GF-D8 (cell line): ENCODE results near the gene KRABD2.
A peak's percentile ranks its signal among the peaks of the same experiment; 100 is the strongest.
"Not testable (repeated sequence)": the region's sequence is repeated elsewhere in the genome, so short reads cannot be mapped to it uniquely, and the experiment has no call there.

Experiments used
- DNase-seq: peaks from one replicate; lab custom pipeline; 2025; lab: John Stamatoyannopoulos, UW

Gene KRABD2

GRCh38 chr17:8376271-8377067 is at the start of gene KRABD2:
Gene KRABD2, minus strand, starts transcription at chr17:8376704.
- no peak for DNase-seq

GRCh38 chr17:8421571-8421970 is 45.1 kb upstream of the KRABD2 start:
- no peak for DNase-seq

GRCh38 chr17:8420041-8420934 is 43.8 kb upstream of the KRABD2 start:
- no peak for DNase-seq

GRCh38 chr17:8419305-8419704 is 42.8 kb upstream of the KRABD2 start:
- DNase-seq = no peak

- DNase-seq = no peak
These were observed 42.0 kb upstream of the KRABD2 start for GRCh38 chr17:8418471-8418870.

- DNase-seq = no peak
These were observed 41.3 kb upstream of the KRABD2 start for GRCh38 chr17:8417806-8418205.

- no peak for DNase-seq
These were observed 37.4 kb upstream of the KRABD2 start for GRCh38 chr17:8413938-8414337.

GRCh38 chr17:8413328-8413727 is 36.8 kb upstream of the KRABD2 start:
- DNase-seq = no peak

GRCh38 chr17:8412089-8412488 is 35.6 kb upstream of the KRABD2 start:
- no peak for DNase-seq

- no peak for DNase-seq
These were observed 34.4 kb upstream of the KRABD2 start for GRCh38 chr17:8410883-8411238.

- peak; percentile 13 for DNase-seq
These were observed 33.7 kb upstream of the KRABD2 start for GRCh38 chr17:8409966-8410882.

- no peak for DNase-seq
These were observed 31.9 kb upstream of the KRABD2 start for GRCh38 chr17:8408371-8408770.

- DNase-seq = no peak
These were observed 29.7 kb upstream of the KRABD2 start for GRCh38 chr17:8406174-8406573.

- no peak for DNase-seq
These were observed 29.1 kb upstream of the KRABD2 start for GRCh38 chr17:8405499-8406016.

- no peak for DNase-seq
These were observed 26.5 kb upstream of the KRABD2 start for GRCh38 chr17:8402921-8403536.

GRCh38 chr17:8401107-8401506 is 24.6 kb upstream of the KRABD2 start:
- DNase-seq = no peak

- no peak for DNase-seq
These were observed 22.5 kb upstream of the KRABD2 start for GRCh38 chr17:8398980-8399379.

- no peak for DNase-seq
These were observed 21.1 kb upstream of the KRABD2 start, which contains the start of gene RNF222 for GRCh38 chr17:8397636-8398035. Gene RNF222, minus strand, starts transcription at chr17:8397827. Its CDS starts 4,366 bp downstream, at chr17:8393461.

- not testable (repeated sequence) for DNase-seq
These were observed 18.0 kb upstream of the KRABD2 start for GRCh38 chr17:8394497-8394896.

GRCh38 chr17:8393470-8394231 is 17.1 kb upstream of the KRABD2 start:
- DNase-seq = no peak
